KMS-11 (cell line): Measurements from ENCODE around the gene USP32.

Experiments
- H2AFZ ChIP-seq: fragments of 200-600 bp; sonication (generic); 2 replicates; pipeline ENCODE4 v1.6.1; 2016; ENCODE audit warnings: antibody characterized with exemption, mixed run types, low read depth
- H3K27ac ChIP-seq: fragments of 200-600 bp; sonication (generic); 2 replicates; pipeline ENCODE4 v1.6.1; 2016; ENCODE audit warnings: mild to moderate bottlenecking, mixed run types
- H3K27me3 ChIP-seq: fragments of 200-600 bp; sonication (generic); 2 replicates; pipeline ENCODE4 v1.6.1; 2017; ENCODE audit warnings: mild to moderate bottlenecking, low read depth, mixed run types, moderate library complexity; ENCODE audit not compliant: insufficient read depth
- H3K36me3 ChIP-seq: fragments of 200-600 bp; sonication (generic); 2 replicates; pipeline ENCODE4 v1.6.1; 2017; ENCODE audit warnings: mild to moderate bottlenecking, mixed run types; ENCODE audit not compliant: insufficient read depth
- H3K4me1 ChIP-seq: fragments of 200-600 bp; sonication (generic); 2 replicates; pipeline ENCODE4 v1.6.1; 2016; ENCODE audit warnings: mild to moderate bottlenecking, low read depth, mixed run types; ENCODE audit not compliant: poor library complexity, severe bottlenecking
- H3K4me2 ChIP-seq: fragments of 200-600 bp; sonication (generic); 2 replicates; pipeline ENCODE4 v1.7.0; 2016; ENCODE audit warnings: mild to moderate bottlenecking, mixed run types
- H3K4me3 ChIP-seq: fragments of 200-600 bp; sonication (generic); IDR thresholded peaks from 2 replicates; pipeline ENCODE4 v1.6.1; 2017; ENCODE audit warnings: low read depth, low read length, mixed read lengths; ENCODE audit not compliant: insufficient read depth
- H3K79me2 ChIP-seq: fragments of 200-600 bp; sonication (generic); 2 replicates; pipeline ENCODE4 v1.6.1; 2016; ENCODE audit warnings: low read depth, mixed run types; ENCODE audit not compliant: insufficient read depth
- H3K9ac ChIP-seq: fragments of 200-600 bp; sonication (generic); 2 replicates; pipeline ENCODE4 v1.6.1; 2016; ENCODE audit warnings: mild to moderate bottlenecking, mixed run types
- H4K20me1 ChIP-seq: fragments of 200-600 bp; sonication (generic); 2 replicates; pipeline ENCODE4 v1.6.1; 2016; ENCODE audit warnings: mild to moderate bottlenecking, mixed run types; ENCODE audit not compliant: insufficient read depth
- TF ChIP-seq, protein P1 (sequence below): fragments of 200-600 bp; sonication (generic); conservative IDR thresholded peaks from 2 replicates; pipeline ENCODE4 v1.6.1; 2017; ENCODE audit warnings: low read depth, mild to moderate bottlenecking, antibody characterized with exemption, low read length, moderate library complexity, mixed read lengths

The USP32 gene

DNA sequence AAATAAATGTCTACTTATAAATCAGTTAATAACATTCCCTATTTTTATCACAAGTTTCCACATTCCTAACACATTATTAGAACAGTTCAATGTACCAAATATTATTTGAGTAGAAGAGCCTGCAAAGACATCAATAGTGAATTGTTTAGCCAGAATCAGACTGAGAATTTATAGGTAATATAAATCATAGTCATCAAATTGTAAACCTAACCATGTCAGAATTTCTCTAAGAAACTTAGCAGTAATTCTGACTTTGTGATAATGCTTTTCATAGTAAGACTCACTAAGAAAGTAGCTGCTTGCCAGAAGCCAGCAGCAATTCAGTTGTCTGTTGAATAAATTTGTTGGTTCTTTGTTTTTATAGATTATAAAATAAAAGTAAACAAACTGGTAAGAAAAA lies 111.3 kb downstream of the USP32 start:
- no peak overlapping the region for H3K9ac ChIP-seq
- H3K36me3 ChIP-seq = no peaks in the 10 kb centered on the region
- no peak overlapping the region for H3K27ac ChIP-seq
- no peaks in the 10 kb centered on the region for H3K27me3 ChIP-seq
- H4K20me1 ChIP-seq = no peaks in the 10 kb centered on the region
- no peak overlapping the region for H3K4me2 ChIP-seq
- TF ChIP-seq, protein P1, sequence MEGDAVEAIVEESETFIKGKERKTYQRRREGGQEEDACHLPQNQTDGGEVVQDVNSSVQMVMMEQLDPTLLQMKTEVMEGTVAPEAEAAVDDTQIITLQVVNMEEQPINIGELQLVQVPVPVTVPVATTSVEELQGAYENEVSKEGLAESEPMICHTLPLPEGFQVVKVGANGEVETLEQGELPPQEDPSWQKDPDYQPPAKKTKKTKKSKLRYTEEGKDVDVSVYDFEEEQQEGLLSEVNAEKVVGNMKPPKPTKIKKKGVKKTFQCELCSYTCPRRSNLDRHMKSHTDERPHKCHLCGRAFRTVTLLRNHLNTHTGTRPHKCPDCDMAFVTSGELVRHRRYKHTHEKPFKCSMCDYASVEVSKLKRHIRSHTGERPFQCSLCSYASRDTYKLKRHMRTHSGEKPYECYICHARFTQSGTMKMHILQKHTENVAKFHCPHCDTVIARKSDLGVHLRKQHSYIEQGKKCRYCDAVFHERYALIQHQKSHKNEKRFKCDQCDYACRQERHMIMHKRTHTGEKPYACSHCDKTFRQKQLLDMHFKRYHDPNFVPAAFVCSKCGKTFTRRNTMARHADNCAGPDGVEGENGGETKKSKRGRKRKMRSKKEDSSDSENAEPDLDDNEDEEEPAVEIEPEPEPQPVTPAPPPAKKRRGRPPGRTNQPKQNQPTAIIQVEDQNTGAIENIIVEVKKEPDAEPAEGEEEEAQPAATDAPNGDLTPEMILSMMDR = no peak
- H3K4me3 ChIP-seq = no peak overlapping the region
- H3K4me1 ChIP-seq = no peaks in the 10 kb centered on the region
- no peak overlapping the region for H2AFZ ChIP-seq
- no peaks in the 10 kb centered on the region for H3K79me2 ChIP-seq

GRCh38 chr17:60278237-60278636 lies 113.7 kb downstream of the USP32 start:
- H2AFZ ChIP-seq = no peak overlapping the region
- no peak overlapping the region for H3K9ac ChIP-seq
- no peaks in the 10 kb centered on the region for H3K4me1 ChIP-seq
- H3K36me3 ChIP-seq = no peaks in the 10 kb centered on the region
- H3K79me2 ChIP-seq = no peaks in the 10 kb centered on the region
- no peaks in the 10 kb centered on the region for H4K20me1 ChIP-seq
- TF ChIP-seq, protein P1 = no peak
- H3K4me2 ChIP-seq = no peak overlapping the region
- H3K27ac ChIP-seq = no peak overlapping the region
- H3K27me3 ChIP-seq = no peaks in the 10 kb centered on the region
- no peak overlapping the region for H3K4me3 ChIP-seq

GRCh38 chr17:60277258-60277657 lies 114.7 kb downstream of the USP32 start:
- Histone ChIP-seq H3K36me3 (no peaks in the 10 kb centered on the region), H3K4me1 (no peaks in the 10 kb centered on the region), H3K4me2 (no peak overlapping the region), H3K27me3 (no peaks in the 10 kb centered on the region), H3K27ac (no peak overlapping the region), H3K9ac (no peak overlapping the region), H2AFZ (no peak overlapping the region), H4K20me1 (no peaks in the 10 kb centered on the region), H3K4me3 (no peak overlapping the region), H3K79me2 (no peaks in the 10 kb centered on the region)
- TF ChIP-seq, protein P1 = no peak

DNA sequence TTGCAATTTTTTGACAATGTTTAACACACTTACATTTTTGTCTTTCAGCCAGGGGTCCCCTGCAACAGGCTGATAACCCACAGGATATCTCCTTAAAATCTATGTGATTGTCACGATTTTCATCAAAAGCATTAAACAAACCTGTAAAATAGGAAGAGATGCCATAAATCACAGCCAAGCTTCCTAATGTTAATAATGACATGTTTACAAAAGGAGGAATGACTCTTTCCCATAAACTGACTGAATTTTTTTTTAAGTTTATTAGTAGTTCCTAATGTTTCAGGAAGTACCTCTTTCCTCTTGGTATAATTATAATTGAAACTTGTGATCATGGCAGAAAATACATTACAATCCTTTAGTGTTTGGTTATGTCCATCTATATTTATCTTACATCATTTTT lies 122.5 kb downstream of the USP32 start:
- no peak overlapping the region for H2AFZ ChIP-seq
- no peaks in the 10 kb centered on the region for H3K4me1 ChIP-seq
- no peak overlapping the region for H3K27ac ChIP-seq
- no peaks in the 10 kb centered on the region for H3K27me3 ChIP-seq
- H3K36me3 ChIP-seq = no peaks in the 10 kb centered on the region
- TF ChIP-seq, protein P1 = no peak
- no peak overlapping the region for H3K9ac ChIP-seq
- H3K4me2 ChIP-seq = no peak overlapping the region
- H3K4me3 ChIP-seq = no peak overlapping the region
- no peaks in the 10 kb centered on the region for H4K20me1 ChIP-seq
- H3K79me2 ChIP-seq = no peaks in the 10 kb centered on the region
